Smooth muscle cell (in vitro differentiated cells): Measurements from ENCODE around the gene PCA3. TPM values are rescaled to one million over a fixed set of nuclear protein-coding genes. Genes with fewer than 3 reads are reported as not detected.

Experiments used
- DNase-seq: peaks from one replicate; lab custom pipeline; 2025; ENCODE audit not compliant: unreplicated experiment; lab: John Stamatoyannopoulos, UW
- H2AFZ ChIP-seq: fragments of 200-600 bp; sonication (generic); 2 replicates; pipeline ENCODE4 v1.6.0; 2016; ENCODE audit warnings: antibody characterized with exemption, low read depth, mild to moderate bottlenecking
- H3F3A ChIP-seq: fragments of 200-600 bp; sonication (generic); 2 replicates; pipeline ENCODE4 v1.6.0; 2017; ENCODE audit warnings: antibody characterized with exemption, low read depth
- H3K27ac ChIP-seq: fragments of 200-600 bp; sonication (generic); 2 replicates; pipeline ENCODE4 v1.5.1; 2016; ENCODE audit warnings: low read depth, mild to moderate bottlenecking
- H3K27me3 ChIP-seq: fragments of 200-600 bp; sonication (generic); 2 replicates; pipeline ENCODE4 v1.6.1; 2016; ENCODE audit warnings: low read depth, mild to moderate bottlenecking
- H3K36me3 ChIP-seq: fragments of 200-600 bp; sonication (generic); 2 replicates; pipeline ENCODE4 v1.5.1; 2016; ENCODE audit warnings: low read depth
- H3K4me1 ChIP-seq: fragments of 200-600 bp; sonication (generic); 2 replicates; pipeline ENCODE4 v1.5.1; 2016; ENCODE audit warnings: low read depth
- H3K4me2 ChIP-seq: fragments of 200-600 bp; sonication (generic); 2 replicates; pipeline ENCODE4 v1.6.0; 2016; ENCODE audit warnings: mild to moderate bottlenecking
- H3K4me3 ChIP-seq: fragments of 200-600 bp; sonication (generic); 2 replicates; pipeline ENCODE4 v1.5.1; 2016; ENCODE audit warnings: mild to moderate bottlenecking
- H3K79me2 ChIP-seq: fragments of 200-600 bp; sonication (generic); 2 replicates; pipeline ENCODE4 v1.6.0; 2016; ENCODE audit warnings: low read depth, mild to moderate bottlenecking
- H3K9ac ChIP-seq: fragments of 200-600 bp; sonication (generic); 2 replicates; pipeline ENCODE4 v1.6.0; 2016; ENCODE audit warnings: low read depth
- H3K9me3 ChIP-seq: fragments of 200-600 bp; sonication (generic); replicated peaks from 2 replicates; pipeline ENCODE4 v1.5.1; 2016; ENCODE audit warnings: low read depth
- H4K20me1 ChIP-seq: fragments of 200-600 bp; sonication (generic); 2 replicates; pipeline ENCODE4 v1.6.0; 2016; ENCODE audit warnings: low read depth
- WGBS: methylation state at CpG from one replicate; pipeline ENCODE4 v1.1.7; 2016; ENCODE audit warnings: low lambda C conversion rate; 5-methylcytosine and 5-hydroxymethylcytosine counted together
- polyA plus RNA-seq: library from polyadenylated mRNA; unstranded; fragments of >200 nt; fragmentation: Nextera tagmentation; extraction: Ambion mirVana; gene quantifications from 2 replicates; pipeline ENCODE4 v1.2.1, GENCODE V29; 2016
- total RNA-seq: library from RNA; depleted of rRNA; stranded (reverse); fragments of >200 nt; gene quantifications from 2 replicates; pipeline ENCODE4 v1.2.3, GENCODE V29; 2014
- TF ChIP-seq, protein P1 (sequence below): fragments of 200-600 bp; sonication (generic); IDR thresholded peaks from 2 replicates; pipeline ENCODE4 v1.5.1; 2017; ENCODE audit warnings: borderline replicate concordance, mild to moderate bottlenecking, antibody characterized with exemption; ENCODE audit not compliant: insufficient read depth, poor library complexity, severe bottlenecking

PCA3 gene
- total and polyA plus RNA-seq, 2 experiments from 2014 or later, result 0.30 TPM; not detected in 1

DNA sequence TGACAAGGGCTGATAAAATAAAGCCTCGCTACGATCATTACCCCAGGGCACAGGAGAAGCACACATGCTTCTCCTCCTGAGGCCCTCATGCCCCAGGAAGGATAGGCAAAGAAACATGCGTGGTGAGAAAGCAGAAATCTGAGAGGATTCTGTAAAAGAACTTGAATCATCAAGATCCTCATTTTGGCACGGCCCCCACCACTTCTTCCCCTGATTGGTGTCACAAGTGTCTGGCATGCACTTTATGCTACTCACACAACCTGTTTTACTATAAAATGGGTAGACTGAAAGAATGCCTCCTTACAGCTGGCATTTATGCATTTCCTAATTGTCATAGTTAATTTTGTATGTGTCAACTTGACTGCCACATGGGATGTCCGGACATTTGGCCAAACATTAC, 32.1 kb downstream of the PCA3 start:
- H3K4me2 ChIP-seq, result no peak overlapping the region
- H3K27ac ChIP-seq, result no peak overlapping the region
- no peaks in the 10 kb centered on the region for H3K9me3 ChIP-seq
- no peak for DNase-seq
- H2AFZ ChIP-seq, result no peak overlapping the region
- no peak overlapping the region for H3K9ac ChIP-seq
- no peaks in the 10 kb centered on the region for H3K27me3 ChIP-seq
- H3K36me3 ChIP-seq, result no peaks in the 10 kb centered on the region
- no peak overlapping the region for H3K4me3 ChIP-seq
- H3K4me1 ChIP-seq, result no peaks in the 10 kb centered on the region
- TF ChIP-seq, protein P1, sequence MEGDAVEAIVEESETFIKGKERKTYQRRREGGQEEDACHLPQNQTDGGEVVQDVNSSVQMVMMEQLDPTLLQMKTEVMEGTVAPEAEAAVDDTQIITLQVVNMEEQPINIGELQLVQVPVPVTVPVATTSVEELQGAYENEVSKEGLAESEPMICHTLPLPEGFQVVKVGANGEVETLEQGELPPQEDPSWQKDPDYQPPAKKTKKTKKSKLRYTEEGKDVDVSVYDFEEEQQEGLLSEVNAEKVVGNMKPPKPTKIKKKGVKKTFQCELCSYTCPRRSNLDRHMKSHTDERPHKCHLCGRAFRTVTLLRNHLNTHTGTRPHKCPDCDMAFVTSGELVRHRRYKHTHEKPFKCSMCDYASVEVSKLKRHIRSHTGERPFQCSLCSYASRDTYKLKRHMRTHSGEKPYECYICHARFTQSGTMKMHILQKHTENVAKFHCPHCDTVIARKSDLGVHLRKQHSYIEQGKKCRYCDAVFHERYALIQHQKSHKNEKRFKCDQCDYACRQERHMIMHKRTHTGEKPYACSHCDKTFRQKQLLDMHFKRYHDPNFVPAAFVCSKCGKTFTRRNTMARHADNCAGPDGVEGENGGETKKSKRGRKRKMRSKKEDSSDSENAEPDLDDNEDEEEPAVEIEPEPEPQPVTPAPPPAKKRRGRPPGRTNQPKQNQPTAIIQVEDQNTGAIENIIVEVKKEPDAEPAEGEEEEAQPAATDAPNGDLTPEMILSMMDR, result no peak
- H3K79me2 ChIP-seq, result no peaks in the 10 kb centered on the region
- 85% methylated on average over 5 of the region's 5 CpGs for WGBS
- no peaks in the 10 kb centered on the region for H4K20me1 ChIP-seq
- H3F3A ChIP-seq, result no peaks in the 10 kb centered on the region

- 87% methylated on average over 2 of the region's 2 CpGs for WGBS
- Histone ChIP-seq H3K4me2 (no peak overlapping the region), H3K27me3 (peaks cover 7% of the 10 kb centered on the region), H3K36me3 (no peaks in the 10 kb centered on the region), H3K4me1 (no peaks in the 10 kb centered on the region), H3K9me3 (no peaks in the 10 kb centered on the region), H4K20me1 (no peaks in the 10 kb centered on the region), H3F3A (no peaks in the 10 kb centered on the region), H3K79me2 (no peaks in the 10 kb centered on the region), H3K9ac (no peak overlapping the region), H3K4me3 (no peak overlapping the region), H3K27ac (no peak overlapping the region), H2AFZ (no peak overlapping the region)
- no peak for DNase-seq
- TF ChIP-seq, protein P1, result no peak
Observed at GRCh38 chr9:76798527-76798926, 34.3 kb downstream of the PCA3 start.

DNA sequence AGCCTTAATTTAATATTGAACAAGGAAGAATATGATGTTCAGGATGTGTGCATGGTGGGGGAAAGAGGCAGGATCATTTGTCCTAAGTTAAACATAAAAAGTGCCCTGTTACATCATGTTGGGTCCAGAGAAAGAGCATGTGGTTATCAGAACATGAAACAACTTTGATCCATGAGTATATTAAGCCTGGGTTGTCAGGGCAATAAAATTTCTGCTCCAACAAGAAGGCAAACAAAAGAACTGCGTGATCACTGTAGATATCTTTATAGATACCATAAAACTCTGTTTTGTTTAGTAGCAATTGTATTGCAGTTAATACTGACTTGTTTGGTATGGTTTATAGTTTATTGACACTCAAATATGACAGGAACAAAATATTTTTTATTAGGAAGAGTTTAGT, 35.2 kb downstream of the PCA3 start:
- H3K4me2 ChIP-seq, result no peak overlapping the region
- WGBS, result 81% methylated on average over 1 of the region's 1 CpG
- no peaks in the 10 kb centered on the region for H3K36me3 ChIP-seq
- H3K27ac ChIP-seq, result no peak overlapping the region
- H2AFZ ChIP-seq, result no peak overlapping the region
- H4K20me1 ChIP-seq, result no peaks in the 10 kb centered on the region
- H3K9me3 ChIP-seq, result no peaks in the 10 kb centered on the region
- H3K79me2 ChIP-seq, result no peaks in the 10 kb centered on the region
- H3K4me3 ChIP-seq, result no peak overlapping the region
- no peak for DNase-seq
- peaks cover 10% of the 10 kb centered on the region for H3K27me3 ChIP-seq
- TF ChIP-seq, protein P1, result no peak
- no peak overlapping the region for H3K9ac ChIP-seq
- H3K4me1 ChIP-seq, result no peaks in the 10 kb centered on the region
- H3F3A ChIP-seq, result no peaks in the 10 kb centered on the region

DNA sequence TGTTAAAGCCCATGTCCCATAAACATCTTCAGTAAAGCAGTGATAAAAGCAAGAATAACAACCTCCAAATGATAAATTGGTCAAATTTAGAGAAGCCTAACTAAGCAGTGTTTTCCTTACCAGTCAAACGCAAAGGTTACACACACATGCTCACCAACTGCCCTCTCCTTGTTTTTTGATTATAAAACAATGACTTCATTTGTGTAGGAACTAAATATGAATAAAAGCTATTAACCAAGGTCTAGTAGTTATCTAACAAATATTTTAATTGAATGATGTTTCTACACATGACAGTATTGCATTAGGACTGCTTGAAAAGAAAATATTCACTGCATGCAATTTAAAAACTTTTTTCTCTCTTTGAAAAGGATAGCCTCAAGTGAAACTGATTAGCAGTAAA, 36.7 kb downstream of the PCA3 start:
- H3K9me3 ChIP-seq, result no peaks in the 10 kb centered on the region
- no peaks in the 10 kb centered on the region for H3F3A ChIP-seq
- no peak for DNase-seq
- no peak overlapping the region for H3K27ac ChIP-seq
- TF ChIP-seq, protein P1, result no peak
- no peaks in the 10 kb centered on the region for H3K36me3 ChIP-seq
- 100% methylated on average over 1 of the region's 1 CpG for WGBS
- H3K27me3 ChIP-seq, result peaks cover 10% of the 10 kb centered on the region
- H4K20me1 ChIP-seq, result no peaks in the 10 kb centered on the region
- H3K4me1 ChIP-seq, result no peaks in the 10 kb centered on the region
- no peak overlapping the region for H3K4me2 ChIP-seq
- no peaks in the 10 kb centered on the region for H3K79me2 ChIP-seq
- no peak overlapping the region for H3K4me3 ChIP-seq
- H2AFZ ChIP-seq, result no peak overlapping the region
- no peak overlapping the region for H3K9ac ChIP-seq
